Left ventricle myocardium superior (tissue), 1 donor: ENCODE results near the gene POU6F2. TPM values are rescaled to one million over a fixed set of nuclear protein-coding genes. Genes with fewer than 3 reads are reported as not detected.
"Not testable (repeated sequence)": the region's sequence is repeated elsewhere in the genome, so short reads cannot be mapped to it uniquely, and the experiment has no call there.

Experiments used
- ATAC-seq: fragments of 200-7000 bp; cut with Tn5 transposase; one replicate; pipeline ENCODE4 v1.9.1; 2020; ENCODE audit warnings: mild to moderate bottlenecking, moderate library complexity
- DNase-seq: peaks from one replicate; pipeline ENCODE4 v3.0.0-alpha.2; 2020
- intact Hi-C: fragments of 100-400 bp; cut with micrococcal nuclease; formaldehyde crosslinking; loops from one replicate; pipeline ENCODE4 v1.11.0; 2022
- total RNA-seq: library from RNA; stranded (reverse); fragmentation: NEBNext Ultra II Directional; extraction: Animal tissue kit (Norgen Biotek cat#: 25700); gene quantifications from one replicate; pipeline ENCODE4 v1.2.1, GENCODE V29; 2021
- donor health status: DM: no; HTN: yes; CAD: no; lungs with severe emphysema.

The POU6F2 gene
- total RNA-seq, 1 donor from 2014 or later = not detected

- intact Hi-C loops = no loop called here
- DNase-seq (no peak), ATAC-seq (no peak)
Observed at GRCh38 chr7:39360038-39360437, 382.3 kb downstream of the POU6F2 start.

GRCh38 chr7:39360766-39361165 is 383.1 kb downstream of the POU6F2 start:
- no peak for DNase-seq
- ATAC-seq = no peak
- intact Hi-C loops = no loop called here

- no peak for ATAC-seq
- no peak for DNase-seq
- intact Hi-C loops = no loop called here
Observed at GRCh38 chr7:39365751-39366295, 388.1 kb downstream of the POU6F2 start.

- intact Hi-C loops = no loop called here
- DNase-seq = no peak
- ATAC-seq = no peak
Observed at GRCh38 chr7:39367451-39367850, 389.7 kb downstream of the POU6F2 start.

GRCh38 chr7:39367943-39368342 is 390.2 kb downstream of the POU6F2 start:
- intact Hi-C loops = no loop called here
- no peak for DNase-seq
- ATAC-seq = no peak

- intact Hi-C loops = no loop called here
- no peak for ATAC-seq
- DNase-seq = no peak
Observed at GRCh38 chr7:39372383-39372782, 394.7 kb downstream of the POU6F2 start.

- no peak for DNase-seq
- intact Hi-C loops = no loop called here
- ATAC-seq = no peak
Observed at GRCh38 chr7:39374436-39375040, 396.8 kb downstream of the POU6F2 start.

- no peak for ATAC-seq
- DNase-seq = no peak
- intact Hi-C loops = no loop called here
Observed at GRCh38 chr7:39375047-39375873, 397.6 kb downstream of the POU6F2 start.

GRCh38 chr7:39375874-39376190 is 398.1 kb downstream of the POU6F2 start:
- ATAC-seq (no peak), DNase-seq (no peak)
- intact Hi-C loops = no loop called here

- DNase-seq, ATAC-seq, intact Hi-C loops: not testable (repeated sequence)
Observed at GRCh38 chr7:39376881-39377280, 399.2 kb downstream of the POU6F2 start.

- DNase-seq (no peak), ATAC-seq (no peak)
- intact Hi-C loops = no loop called here
Observed at GRCh38 chr7:39379416-39379815, 401.7 kb downstream of the POU6F2 start.

- DNase-seq = no peak
- ATAC-seq = no peak
- intact Hi-C loops = no loop called here
Observed at GRCh38 chr7:39383136-39383535, 405.4 kb downstream of the POU6F2 start.

- ATAC-seq = no peak
- DNase-seq = no peak
- intact Hi-C loops = no loop called here
Observed at GRCh38 chr7:39384386-39384785, 406.7 kb downstream of the POU6F2 start.

GRCh38 chr7:39386718-39387117 is 409.0 kb downstream of the POU6F2 start:
- DNase-seq = no peak
- intact Hi-C loops = no loop called here
- ATAC-seq = no peak

- intact Hi-C loops = no loop called here
- DNase-seq (no peak), ATAC-seq (no peak)
Observed at GRCh38 chr7:39392151-39392550, 414.4 kb downstream of the POU6F2 start.

GRCh38 chr7:39394105-39394680 is 416.5 kb downstream of the POU6F2 start:
- no peak for DNase-seq
- no peak for ATAC-seq
- intact Hi-C loops = no loop called here

GRCh38 chr7:39399458-39399857 is 421.7 kb downstream of the POU6F2 start:
- ATAC-seq (no peak), DNase-seq (no peak)
- intact Hi-C loops = no loop called here

GRCh38 chr7:39399986-39400385 is 422.3 kb downstream of the POU6F2 start:
- intact Hi-C loops = no loop called here
- no peak for DNase-seq
- ATAC-seq = no peak

- DNase-seq (no peak), ATAC-seq (no peak)
- intact Hi-C loops = no loop called here
Observed at GRCh38 chr7:39400836-39401235, 423.1 kb downstream of the POU6F2 start.

- intact Hi-C loops = no loop called here
- no peak for DNase-seq
- no peak for ATAC-seq
Observed at GRCh38 chr7:39402034-39402433, 424.3 kb downstream of the POU6F2 start.
